Smooth muscle cell (in vitro differentiated cells): ENCODE data around the gene LTC4S. TPM values are rescaled to one million over a fixed set of nuclear protein-coding genes. Genes with fewer than 3 reads are reported as not detected.

Source experiments
- DNase-seq: peaks from one replicate; lab custom pipeline; 2025; ENCODE audit not compliant: unreplicated experiment; lab: John Stamatoyannopoulos, UW
- H2AFZ ChIP-seq: fragments of 200-600 bp; sonication (generic); 2 replicates; pipeline ENCODE4 v1.6.0; 2016; ENCODE audit warnings: antibody characterized with exemption, low read depth, mild to moderate bottlenecking
- H3F3A ChIP-seq: fragments of 200-600 bp; sonication (generic); 2 replicates; pipeline ENCODE4 v1.6.0; 2017; ENCODE audit warnings: antibody characterized with exemption, low read depth
- H3K27ac ChIP-seq: fragments of 200-600 bp; sonication (generic); 2 replicates; pipeline ENCODE4 v1.5.1; 2016; ENCODE audit warnings: low read depth, mild to moderate bottlenecking
- H3K27me3 ChIP-seq: fragments of 200-600 bp; sonication (generic); 2 replicates; pipeline ENCODE4 v1.6.1; 2016; ENCODE audit warnings: low read depth, mild to moderate bottlenecking
- H3K36me3 ChIP-seq: fragments of 200-600 bp; sonication (generic); 2 replicates; pipeline ENCODE4 v1.5.1; 2016; ENCODE audit warnings: low read depth
- H3K4me1 ChIP-seq: fragments of 200-600 bp; sonication (generic); 2 replicates; pipeline ENCODE4 v1.5.1; 2016; ENCODE audit warnings: low read depth
- H3K4me2 ChIP-seq: fragments of 200-600 bp; sonication (generic); 2 replicates; pipeline ENCODE4 v1.6.0; 2016; ENCODE audit warnings: mild to moderate bottlenecking
- H3K4me3 ChIP-seq: fragments of 200-600 bp; sonication (generic); 2 replicates; pipeline ENCODE4 v1.5.1; 2016; ENCODE audit warnings: mild to moderate bottlenecking
- H3K79me2 ChIP-seq: fragments of 200-600 bp; sonication (generic); 2 replicates; pipeline ENCODE4 v1.6.0; 2016; ENCODE audit warnings: low read depth, mild to moderate bottlenecking
- H3K9ac ChIP-seq: fragments of 200-600 bp; sonication (generic); 2 replicates; pipeline ENCODE4 v1.6.0; 2016; ENCODE audit warnings: low read depth
- H3K9me3 ChIP-seq: fragments of 200-600 bp; sonication (generic); replicated peaks from 2 replicates; pipeline ENCODE4 v1.5.1; 2016; ENCODE audit warnings: low read depth
- H4K20me1 ChIP-seq: fragments of 200-600 bp; sonication (generic); 2 replicates; pipeline ENCODE4 v1.6.0; 2016; ENCODE audit warnings: low read depth
- CTCF ChIP-seq: fragments of 200-600 bp; sonication (generic); IDR thresholded peaks from 2 replicates; pipeline ENCODE4 v1.5.1; 2017; ENCODE audit warnings: borderline replicate concordance, mild to moderate bottlenecking, antibody characterized with exemption; ENCODE audit not compliant: insufficient read depth, poor library complexity, severe bottlenecking
- WGBS: methylation state at CpG from one replicate; pipeline ENCODE4 v1.1.7; 2016; ENCODE audit warnings: low lambda C conversion rate; 5-methylcytosine and 5-hydroxymethylcytosine counted together
- polyA plus RNA-seq: library from polyadenylated mRNA; unstranded; fragments of >200 nt; fragmentation: Nextera tagmentation; extraction: Ambion mirVana; gene quantifications from 2 replicates; pipeline ENCODE4 v1.2.1, GENCODE V29; 2016
- total RNA-seq: library from RNA; depleted of rRNA; stranded (reverse); fragments of >200 nt; gene quantifications from 2 replicates; pipeline ENCODE4 v1.2.3, GENCODE V29; 2014

LTC4S gene
- total and polyA plus RNA-seq, 2 experiments from 2014 or later: not detected

- H4K20me1 ChIP-seq: peaks cover 49% of the 10 kb centered on the region
- no peaks in the 10 kb centered on the region for H3K27me3 ChIP-seq
- no peak for DNase-seq
- H3K4me3 ChIP-seq: peak overlapping the region; percentile 93
- H2AFZ ChIP-seq: no peak overlapping the region
- H3K9ac ChIP-seq: peak overlapping the region; percentile 83
- no peaks in the 10 kb centered on the region for H3K9me3 ChIP-seq
- H3K79me2 ChIP-seq: peaks cover 33% of the 10 kb centered on the region
- H3K36me3 ChIP-seq: no peaks in the 10 kb centered on the region
- H3K4me2 ChIP-seq: peak overlapping the region; percentile 97
- H3K4me1 ChIP-seq: peaks cover 27% of the 10 kb centered on the region
- no peaks in the 10 kb centered on the region for H3F3A ChIP-seq
- TF ChIP-seq CTCF: no peak
- 9% methylated on average over 36 of the region's 65 CpGs for WGBS
- H3K27ac ChIP-seq: peak overlapping the region; percentile 24
Observed at GRCh38 chr5:179805529-179806249, 11.9 kb downstream of the LTC4S start.

- Histone ChIP-seq H3F3A (no peaks in the 10 kb centered on the region), H3K27ac (peak within 1 kb of the TSS; percentile 47), H2AFZ (peak within 1 kb of the TSS; percentile 82), H3K4me1 (peaks cover 27% of the 10 kb centered on the region), H3K4me2 (peak within 1 kb of the TSS; percentile 97), H3K9me3 (no peaks in the 10 kb centered on the region), H3K4me3 (peak within 1 kb of the TSS; percentile 93), H3K27me3 (no peaks in the 10 kb centered on the region), H3K36me3 (no peaks in the 10 kb centered on the region), H4K20me1 (peaks cover 43% of the 10 kb centered on the region), H3K79me2 (peaks cover 33% of the 10 kb centered on the region), H3K9ac (peak within 1 kb of the TSS; percentile 83)
- DNase-seq: no peak
- TF ChIP-seq CTCF: no peak
- 0% methylated on average over 27 of the region's 108 CpGs for WGBS
Observed at GRCh38 chr5:179806250-179807048, 12.7 kb downstream of the LTC4S start, which contains the start of gene MGAT4B. Gene MGAT4B (minus strand): TSS chr5:179806866. CDS start chr5:179806583, 283 bp downstream.

- H2AFZ ChIP-seq: no peak overlapping the region
- WGBS: 97% methylated on average over 27 of the region's 27 CpGs
- TF ChIP-seq CTCF: no peak
- peaks cover 7% of the 10 kb centered on the region for H3F3A ChIP-seq
- no peaks in the 10 kb centered on the region for H3K9me3 ChIP-seq
- no peak for DNase-seq
- H3K27ac ChIP-seq: no peak overlapping the region
- H3K79me2 ChIP-seq: peaks cover 6% of the 10 kb centered on the region
- H3K27me3 ChIP-seq: no peaks in the 10 kb centered on the region
- peaks cover 6% of the 10 kb centered on the region for H3K4me1 ChIP-seq
- no peak overlapping the region for H3K4me3 ChIP-seq
- H3K36me3 ChIP-seq: no peaks in the 10 kb centered on the region
- no peak overlapping the region for H3K4me2 ChIP-seq
- no peaks in the 10 kb centered on the region for H4K20me1 ChIP-seq
- no peak overlapping the region for H3K9ac ChIP-seq
Observed at GRCh38 chr5:179812135-179812825, 18.5 kb downstream of the LTC4S start.
